ENCODE data around the gene RHOT2. TPM values are rescaled to one million over a fixed set of nuclear protein-coding genes. Genes with fewer than 3 reads are reported as not detected.
A peak's percentile ranks its signal among the peaks of the same experiment; 100 is the strongest.

RHOT2 gene
- total RNA-seq (2021) (143 and 173 TPM in 2 replicates), Bru-seq, nascent RNA (percentile 58 among the genes with signal in this experiment), BruChase-seq, experiment 1, labeled RNA remaining after a 2-hour chase (percentile 77 among the genes with signal in this experiment), BruChase-seq, experiment 2, labeled RNA remaining after a 6-hour chase (percentile 93 among the genes with signal in this experiment)
- long read RNA-seq, transcript RHOT2-201 (19 exons, 2,539 nt) = major isoform, 30 of 128 reads
- long read RNA-seq, partial matches to known transcripts = 13 of 128 reads
- long read RNA-seq, other reads (novel, unspliced or antisense) = 82 of 128 reads

- H4K20me1 ChIP-seq (ENCODE audit: insufficient read depth) = no peaks in the 10 kb centered on the region; the same call in 1 of the 2 replicates
- H3K27me3 ChIP-seq (ENCODE audit: insufficient read depth, low read depth) = no peaks in the 10 kb centered on the region
- 0 out of 2 replicates have a peak within 1 kb of the TSS, but pooled peaks have one; percentile 16 for H3K27ac ChIP-seq
- ChIA-PET POLR2A (ENCODE audit: unreplicated experiment) (interaction anchor here (0.6 kb wide), 1 partner anchor 14 kb away, joined by 7 read pairs; no protein-coding TSS in a partner anchor), CTCF (interaction anchor here (0.5 to 0.6 kb wide), 2 partner anchors 139 to 271 kb away, joined by 3 to 6 read pairs; partner anchors contain the start of gene NME4)
- H2AFZ ChIP-seq = peak within 1 kb of the TSS; percentile 85
- peak; percentile 72 for TF ChIP-seq CTCF (conservative IDR thresholded peaks at IDR 0.05)
- TF ChIP-seq EZH2 (IDR thresholded peaks at IDR 0.05; ENCODE audit: low read depth) = no peak
- H3K4me3 ChIP-seq = peak within 1 kb of the TSS; percentile 88
- H3K36me3 ChIP-seq (ENCODE audit: low read depth) = no peaks in the 10 kb centered on the region
- intact Hi-C loops (cut with micrococcal nuclease; ENCODE audit: unreplicated experiment) = loop anchor here (5.0 kb wide), 1 partner anchor 41 kb away; no protein-coding TSS in a partner anchor
- peaks cover 21% of the 10 kb centered on the region for H3K79me2 ChIP-seq (ENCODE audit: low read depth)
- peak within 1 kb of the TSS; percentile 96 for H3K4me2 ChIP-seq
- no peaks in the 10 kb centered on the region for H3K9me2 ChIP-seq (ENCODE audit: insufficient read depth)
- H3K9me3 ChIP-seq (ENCODE audit: insufficient read depth, low read depth) = no peaks in the 10 kb centered on the region
- peak; percentile 77 to 97 for DNase-seq
- H3K4me1 ChIP-seq (replicated peaks; ENCODE audit: insufficient read depth) = peaks cover 9% of the 10 kb centered on the region; the same call in 1 of the 2 replicates
- BruUV-seq (replicated peaks) = no TSS peak
- peaks cover 16% of the 10 kb centered on the region; the same call in 1 of the 2 replicates for H3F3A ChIP-seq (ENCODE audit: insufficient read depth, low read depth)
These were observed at the start of gene RHOT2 for GRCh38 chr16:667780-668518. Gene RHOT2 (plus strand): TSS chr16:668132. CDS start chr16:668200, 68 bp downstream.

GRCh38 chr16:619476-620100 lies 48.3 kb upstream of the RHOT2 start:
- Histone ChIP-seq H3K27ac (no peak overlapping the region), H4K20me1 (ENCODE audit: insufficient read depth) (peaks cover 14% of the 10 kb centered on the region; the same call in 1 of the 2 replicates), H2AFZ (no peak overlapping the region), H3K27me3 (ENCODE audit: insufficient read depth, low read depth) (no peaks in the 10 kb centered on the region), H3K4me1 (replicated peaks; ENCODE audit: insufficient read depth) (no peaks in the 10 kb centered on the region), H3K9me3 (ENCODE audit: insufficient read depth, low read depth) (no peaks in the 10 kb centered on the region), H3K79me2 (ENCODE audit: low read depth) (0 out of 2 replicates have a peak, but pooled peaks cover 3% of the 10 kb centered on the region), H3F3A (ENCODE audit: insufficient read depth, low read depth) (peaks cover 15% of the 10 kb centered on the region), H3K4me3 (no peak overlapping the region), H3K9me2 (ENCODE audit: insufficient read depth) (no peaks in the 10 kb centered on the region), H3K4me2 (no peak overlapping the region), H3K36me3 (ENCODE audit: low read depth) (no peaks in the 10 kb centered on the region)
- TF ChIP-seq EZH2 (IDR thresholded peaks at IDR 0.05; ENCODE audit: low read depth) (no peak), CTCF (conservative IDR thresholded peaks at IDR 0.05) (no peak)
- BruUV-seq (replicated peaks) = no TSS peak
- intact Hi-C loops (cut with micrococcal nuclease; ENCODE audit: unreplicated experiment) = no loop called here
- ChIA-PET POLR2A (ENCODE audit: unreplicated experiment) (no interaction called here), CTCF (no interaction called here)
- DNase-seq = no peak

Data from PC-9 (cell line).